Chondrocyte (in vitro differentiated cells): ENCODE data around the gene CDH5. TPM values are rescaled to one million over a fixed set of nuclear protein-coding genes. Genes with fewer than 3 reads are reported as not detected.
"Not testable (repeated sequence)": the region's sequence is repeated elsewhere in the genome, so short reads cannot be mapped to it uniquely, and the experiment has no call there.

Source experiments
- DNase-seq: peaks from one replicate; pipeline ENCODE4 v3.0.0; 2021; ENCODE audit warnings: mixed read lengths, low spot score
- H3K27ac Mint-ChIP-seq: one replicate; pipeline ENCODE4 v1.8.0; 2021; ENCODE audit warnings: mild to moderate bottlenecking, moderate library complexity, mixed read lengths; ENCODE audit not compliant: unreplicated experiment
- H3K27me3 Mint-ChIP-seq: 2 replicates; pipeline ENCODE4 v1.8.0; 2021; ENCODE audit warnings: low read depth, mixed read lengths
- H3K36me3 Mint-ChIP-seq: 2 replicates; pipeline ENCODE4 v1.8.0; 2021; ENCODE audit warnings: low read depth, mixed read lengths
- H3K4me1 Mint-ChIP-seq: 2 replicates; pipeline ENCODE4 v1.8.0; 2021; ENCODE audit warnings: low read depth, mild to moderate bottlenecking, mixed read lengths
- H3K4me3 Mint-ChIP-seq: one replicate; pipeline ENCODE4 v1.8.0; 2021; ENCODE audit warnings: mild to moderate bottlenecking, moderate library complexity, mixed read lengths; ENCODE audit not compliant: unreplicated experiment
- H3K9me3 Mint-ChIP-seq: 2 replicates; pipeline ENCODE4 v1.8.0; 2021; ENCODE audit warnings: low read depth, mixed read lengths
- CTCF ChIP-seq: fragments of 200-600 bp; sonication (generic); IDR thresholded peaks from 2 replicates; pipeline ENCODE4 v1.5.0; 2021; ENCODE audit warnings: antibody characterized with exemption, mild to moderate bottlenecking, moderate library complexity
- total RNA-seq: library from RNA; stranded (reverse); gene quantifications from 3 replicates; pipeline ENCODE4 v1.2.1, GENCODE V29; 2021

CDH5 gene
- total RNA-seq, 1 donor from 2014 or later = not detected

DNA sequence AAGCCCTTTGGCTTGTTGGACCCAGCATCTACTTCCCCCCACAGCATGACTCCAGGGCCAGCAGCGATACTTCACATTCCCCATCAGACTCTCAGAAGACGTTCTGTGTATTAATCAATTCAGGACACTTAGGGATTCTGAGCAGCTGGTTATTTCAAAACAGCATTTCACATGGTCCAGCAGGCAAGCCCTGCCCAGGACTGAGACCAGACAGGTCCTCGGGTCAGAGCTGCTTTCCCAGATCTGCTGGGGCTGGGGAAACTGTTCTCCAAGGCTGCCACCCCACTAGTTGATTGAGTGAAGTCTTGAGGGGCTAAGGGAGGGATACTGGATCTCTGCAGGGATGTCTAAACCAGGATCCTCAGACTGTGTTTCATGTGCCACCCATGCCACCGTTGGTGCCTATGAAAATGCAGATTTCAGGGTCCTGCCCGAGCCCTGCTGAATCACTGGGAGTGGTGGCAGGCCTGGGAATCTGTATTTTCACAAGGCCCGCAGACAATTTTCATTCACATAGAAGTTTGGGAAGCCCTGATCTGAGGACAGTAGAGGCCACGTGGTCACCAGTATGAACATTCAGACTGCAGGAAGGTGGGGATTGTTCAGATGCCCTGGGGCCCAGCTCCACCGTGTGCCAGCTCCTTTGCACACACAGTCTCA is 40.6 kb upstream of the CDH5 start:
- DNase-seq = no peak
- peaks cover 17% of the 10 kb centered on the region for H3K27me3 Mint-ChIP-seq
- H3K4me3 Mint-ChIP-seq = no peak overlapping the region
- H3K27ac Mint-ChIP-seq = no peak overlapping the region
- no peak for TF ChIP-seq CTCF
- H3K4me1 Mint-ChIP-seq = peaks cover 18% of the 10 kb centered on the region
- no peaks in the 10 kb centered on the region for H3K36me3 Mint-ChIP-seq
- H3K9me3 Mint-ChIP-seq = no peaks in the 10 kb centered on the region

DNA sequence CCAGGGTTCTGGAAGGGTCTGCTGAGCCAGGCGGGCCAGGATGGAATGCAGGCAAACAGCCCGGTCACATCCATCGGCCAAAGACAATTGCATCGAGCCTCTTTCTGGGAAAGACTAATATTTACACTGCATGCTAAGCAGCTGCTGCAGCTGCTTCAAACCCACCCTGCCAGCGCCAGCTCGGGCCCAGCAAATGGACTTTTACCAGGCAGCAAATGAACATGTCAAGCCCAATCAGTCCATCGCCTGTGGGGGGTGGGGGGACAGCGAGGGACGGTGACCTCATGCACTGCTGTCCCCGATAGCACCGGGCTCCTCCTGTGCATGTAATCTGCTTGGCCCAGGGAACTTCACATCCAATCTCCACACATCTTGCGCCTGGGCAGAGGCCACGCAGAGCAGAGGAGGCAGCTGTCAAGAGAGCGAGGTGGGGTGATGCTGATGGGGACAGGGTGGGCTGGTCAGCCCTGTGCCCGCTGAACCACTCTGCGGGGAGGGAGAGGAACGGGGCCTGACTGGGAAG is 39.4 kb upstream of the CDH5 start:
- Mint-ChIP-seq H3K27ac (no peak overlapping the region), H3K9me3 (peaks cover 3% of the 10 kb centered on the region), H3K4me1 (peaks cover 18% of the 10 kb centered on the region), H3K36me3 (peaks cover 2% of the 10 kb centered on the region), H3K27me3 (peaks cover 7% of the 10 kb centered on the region), H3K4me3 (no peak overlapping the region)
- no peak for DNase-seq
- no peak for TF ChIP-seq CTCF

DNA sequence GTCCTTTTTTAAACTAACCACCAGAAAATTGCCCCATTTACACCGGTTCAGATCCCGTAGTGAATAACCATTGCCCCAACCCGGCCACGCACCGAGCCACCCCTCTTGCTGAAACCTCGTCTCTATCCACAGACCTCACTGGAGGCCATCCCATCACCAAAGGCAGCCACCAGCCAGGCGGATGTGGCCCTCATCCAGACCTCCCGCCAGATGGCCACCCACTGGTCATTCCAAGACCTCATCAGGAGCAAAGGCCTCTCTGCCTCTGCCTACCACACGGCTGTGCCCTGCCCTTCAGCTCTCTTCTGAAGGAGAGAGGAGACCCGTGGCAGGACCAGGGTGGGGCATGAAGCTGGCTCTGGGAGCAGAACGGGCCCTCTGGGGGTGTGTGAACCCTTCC is 38.2 kb upstream of the CDH5 start:
- TF ChIP-seq CTCF = no peak
- DNase-seq = no peak
- peaks cover 2% of the 10 kb centered on the region for H3K36me3 Mint-ChIP-seq
- peaks cover 3% of the 10 kb centered on the region for H3K9me3 Mint-ChIP-seq
- peaks cover 6% of the 10 kb centered on the region for H3K27me3 Mint-ChIP-seq
- peaks cover 18% of the 10 kb centered on the region for H3K4me1 Mint-ChIP-seq
- no peak overlapping the region for H3K27ac Mint-ChIP-seq
- H3K4me3 Mint-ChIP-seq = no peak overlapping the region

DNA sequence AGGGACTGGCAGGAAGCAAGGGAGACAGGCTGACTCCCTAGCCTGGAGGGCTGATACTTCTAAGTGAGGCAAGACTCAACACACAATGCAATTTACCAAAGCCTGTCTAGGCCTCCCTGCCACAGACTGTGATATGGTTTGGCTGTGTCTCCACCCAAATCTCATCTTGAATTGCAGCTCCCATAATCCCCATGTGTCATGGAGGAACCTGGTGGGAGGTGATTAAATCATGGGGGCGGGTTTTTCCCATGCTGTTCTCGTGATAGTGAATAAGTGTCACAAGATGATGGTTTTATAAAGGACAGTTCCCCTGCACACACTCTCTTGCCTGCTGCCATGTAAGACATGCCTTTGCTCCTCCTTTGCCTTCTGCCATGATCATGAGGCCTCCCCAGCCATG is 35.0 kb upstream of the CDH5 start:
- H3K27ac Mint-ChIP-seq, H3K9me3 Mint-ChIP-seq, H3K4me3 Mint-ChIP-seq, H3K27me3 Mint-ChIP-seq, H3K36me3 Mint-ChIP-seq: not testable (repeated sequence)
- DNase-seq = peak; percentile 1
- peaks cover 22% of the 10 kb centered on the region for H3K4me1 Mint-ChIP-seq

DNA sequence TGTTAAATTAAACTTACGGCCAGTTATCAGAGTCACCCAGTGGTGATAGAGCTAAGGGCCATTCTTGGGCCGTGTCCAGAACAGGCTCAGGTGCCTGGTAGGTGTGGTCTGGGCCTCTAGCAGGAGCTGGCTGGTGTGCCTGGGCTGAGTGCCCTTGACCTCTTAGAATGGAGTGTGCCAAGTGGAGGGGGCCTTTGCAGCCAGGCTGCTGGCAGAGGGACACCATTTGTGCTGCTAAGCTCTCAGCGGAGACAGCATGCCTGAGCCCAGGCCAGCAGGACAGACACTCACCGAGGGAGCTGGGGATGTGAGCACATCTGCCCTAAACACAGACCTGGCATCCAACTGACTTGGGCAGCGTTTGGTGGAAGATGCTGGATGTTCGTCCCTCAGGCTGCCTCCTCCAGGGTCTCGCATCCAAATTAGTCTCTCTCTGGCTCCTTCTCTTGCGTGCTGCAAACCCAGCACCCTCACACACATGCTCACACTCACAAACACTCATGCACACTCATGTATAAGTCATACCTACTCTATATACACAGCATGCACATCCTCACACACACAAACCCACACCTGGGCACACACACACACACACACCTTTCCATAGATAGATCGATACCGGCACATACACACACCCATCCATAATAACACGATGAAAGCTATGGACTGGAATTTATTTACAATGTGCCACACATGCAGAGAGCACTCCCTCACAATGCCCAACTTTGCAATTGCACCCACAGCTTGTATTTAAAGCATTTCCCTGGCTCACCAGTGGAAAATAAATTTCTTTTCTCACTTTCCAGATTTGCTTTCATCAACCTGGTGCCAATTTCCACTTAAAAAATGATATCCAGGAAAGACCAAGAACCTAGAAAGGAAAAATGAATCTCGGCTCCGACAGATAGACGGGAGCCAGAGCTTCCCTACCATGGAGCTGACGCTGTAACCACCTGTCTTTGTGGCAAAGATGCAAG is 33.6 kb upstream of the CDH5 start:
- Mint-ChIP-seq H3K36me3 (peaks cover 2% of the 10 kb centered on the region), H3K27me3 (peaks cover 8% of the 10 kb centered on the region), H3K4me3 (no peak overlapping the region), H3K9me3 (peaks cover 9% of the 10 kb centered on the region), H3K4me1 (peaks cover 14% of the 10 kb centered on the region), H3K27ac (no peak overlapping the region)
- peak; percentile 77 for DNase-seq
- no peak for TF ChIP-seq CTCF
